AG09309 (cell line): ENCODE data around the gene ABCA13.

Experiments
- DNase-seq: peaks from one replicate; pipeline ENCODE4 v3.0.0-alpha.2; 2010; ENCODE audit warnings: low read depth
- H3K4me3 ChIP-seq: 2 replicates; pipeline ENCODE4 v1.5.1; 2011; ENCODE audit warnings: mild to moderate bottlenecking, low read depth, low read length, moderate library complexity; ENCODE audit not compliant: control insufficient read depth
- TF ChIP-seq, protein P1 (sequence below): IDR thresholded peaks from 2 replicates; pipeline ENCODE4 v1.5.1; 2011; ENCODE audit warnings: mild to moderate bottlenecking, low read depth, low read length, inconsistent platforms; ENCODE audit not compliant: insufficient read depth, control insufficient read depth; ENCODE audit errors: missing control alignments

Gene ABCA13

GRCh38 chr7:48171202-48171601, at the start of gene ABCA13:
Gene ABCA13 (plus strand): TSS chr7:48171458. CDS start chr7:48171484, 26 bp downstream.
- DNase-seq = no peak
- TF ChIP-seq, protein P1, sequence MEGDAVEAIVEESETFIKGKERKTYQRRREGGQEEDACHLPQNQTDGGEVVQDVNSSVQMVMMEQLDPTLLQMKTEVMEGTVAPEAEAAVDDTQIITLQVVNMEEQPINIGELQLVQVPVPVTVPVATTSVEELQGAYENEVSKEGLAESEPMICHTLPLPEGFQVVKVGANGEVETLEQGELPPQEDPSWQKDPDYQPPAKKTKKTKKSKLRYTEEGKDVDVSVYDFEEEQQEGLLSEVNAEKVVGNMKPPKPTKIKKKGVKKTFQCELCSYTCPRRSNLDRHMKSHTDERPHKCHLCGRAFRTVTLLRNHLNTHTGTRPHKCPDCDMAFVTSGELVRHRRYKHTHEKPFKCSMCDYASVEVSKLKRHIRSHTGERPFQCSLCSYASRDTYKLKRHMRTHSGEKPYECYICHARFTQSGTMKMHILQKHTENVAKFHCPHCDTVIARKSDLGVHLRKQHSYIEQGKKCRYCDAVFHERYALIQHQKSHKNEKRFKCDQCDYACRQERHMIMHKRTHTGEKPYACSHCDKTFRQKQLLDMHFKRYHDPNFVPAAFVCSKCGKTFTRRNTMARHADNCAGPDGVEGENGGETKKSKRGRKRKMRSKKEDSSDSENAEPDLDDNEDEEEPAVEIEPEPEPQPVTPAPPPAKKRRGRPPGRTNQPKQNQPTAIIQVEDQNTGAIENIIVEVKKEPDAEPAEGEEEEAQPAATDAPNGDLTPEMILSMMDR = no peak
- no peak within 1 kb of the TSS for H3K4me3 ChIP-seq

- TF ChIP-seq, protein P1 = no peak
- DNase-seq = no peak
- no peak overlapping the region for H3K4me3 ChIP-seq
Measured at GRCh38 chr7:48126037-48126436, 45.2 kb upstream of the ABCA13 start.

- TF ChIP-seq, protein P1 = no peak
- no peak for DNase-seq
- no peak overlapping the region for H3K4me3 ChIP-seq
Measured at GRCh38 chr7:48130658-48131108, 40.6 kb upstream of the ABCA13 start.

DNA sequence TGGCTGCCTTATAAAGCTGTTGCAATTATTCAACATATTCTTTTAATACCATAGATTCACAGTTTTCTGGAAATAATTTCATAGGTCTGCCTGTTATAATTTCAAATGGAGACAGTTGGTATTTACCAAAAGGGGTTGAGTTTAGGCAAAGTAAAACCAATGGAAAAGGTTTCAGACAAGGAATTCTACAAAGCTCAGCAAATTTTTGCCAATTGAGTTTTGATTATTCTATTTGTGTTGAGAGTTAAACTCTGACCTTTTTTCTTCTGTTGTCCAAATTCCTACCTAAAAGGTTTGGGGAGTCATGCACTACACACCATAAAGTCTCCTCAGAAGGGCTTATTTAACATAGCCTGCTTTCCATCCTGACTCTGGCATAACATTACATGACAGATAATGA, 38.5 kb upstream of the ABCA13 start:
- H3K4me3 ChIP-seq = no peak overlapping the region
- TF ChIP-seq, protein P1 = no peak
- no peak for DNase-seq

DNA sequence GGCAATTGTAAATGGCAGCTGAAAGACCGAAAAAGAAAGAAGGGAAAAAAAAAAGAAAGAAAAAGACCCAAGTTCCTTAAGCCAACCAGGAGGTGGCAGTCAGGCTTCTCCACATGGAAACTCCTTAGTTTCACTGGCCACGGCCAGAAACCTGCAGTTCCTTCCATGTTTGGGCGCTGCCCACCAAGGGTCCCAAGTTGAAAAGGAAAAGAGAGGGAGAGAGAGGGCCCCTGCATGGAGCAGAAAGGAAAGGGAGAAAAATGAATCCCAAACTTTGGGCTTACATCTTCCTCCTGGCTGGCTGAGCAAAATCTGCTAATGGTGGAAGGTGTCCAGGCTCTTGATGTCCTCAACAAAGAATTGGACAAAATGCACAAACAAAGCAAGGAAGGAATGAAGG, 31.8 kb upstream of the ABCA13 start:
- H3K4me3 ChIP-seq = no peak overlapping the region
- TF ChIP-seq, protein P1 = peak; percentile 61
- no peak for DNase-seq

GRCh38 chr7:48140001-48140681, 31.1 kb upstream of the ABCA13 start:
- TF ChIP-seq, protein P1 = no peak
- H3K4me3 ChIP-seq = no peak overlapping the region
- peak; percentile 20 for DNase-seq
